H1 (cell line): ENCODE measurements around the gene SLC39A13. TPM values are rescaled to one million over a fixed set of nuclear protein-coding genes. Genes with fewer than 3 reads are reported as not detected.

Source experiments
- EGR1 ChIP-seq: IDR thresholded peaks from 2 replicates; pipeline ENCODE4 v1.6.1; 2011; ENCODE audit warnings: low read depth, low read length, borderline replicate concordance
- KDM1A ChIP-seq: fragments of 200-600, 300-600 bp; sonication (generic); IDR thresholded peaks from 2 replicates; pipeline ENCODE4 v1.7.1; 2016; ENCODE audit warnings: mild to moderate bottlenecking, low read length, borderline replicate concordance
- MAFK ChIP-seq: IDR thresholded peaks from 2 replicates; pipeline ENCODE4 v1.6.1; 2012; ENCODE audit warnings: low read depth, mild to moderate bottlenecking, improper control_type of control experiment, low read length
- MAX ChIP-seq: IDR thresholded peaks from 2 replicates; pipeline ENCODE4 v1.6.1; 2012; ENCODE audit warnings: inconsistent platforms
- NRF1 ChIP-seq: IDR thresholded peaks from 2 replicates; pipeline ENCODE4 v1.6.1; 2011; ENCODE audit warnings: mild to moderate bottlenecking, low read depth, low read length, improper control_type of control experiment
- POLR2A ChIP-seq, 2 experiments: IDR thresholded peaks; 1 replicate in 1 of 2; 2 replicates in 1 of 2; pipeline ENCODE4 v1.6.1; 2011; ENCODE audit warnings: low read depth in 2 of 2, low read length in 2 of 2, mild to moderate bottlenecking in 2 of 2; ENCODE audit errors: control extremely low read depth in 1 of 2
- POU5F1 ChIP-seq: IDR thresholded peaks from 2 replicates; pipeline ENCODE4 v1.6.1; 2011; ENCODE audit warnings: low read depth, mild to moderate bottlenecking, low read length, moderate library complexity
- RNF2 ChIP-seq: fragments of 200-900, 300-1000 bp; sonication (generic); IDR thresholded peaks from 2 replicates; pipeline ENCODE4 v1.7.1; 2016; ENCODE audit warnings: borderline replicate concordance, low read depth, mild to moderate bottlenecking, antibody characterized with exemption, low read length; ENCODE audit not compliant: poor library complexity, severe bottlenecking; ENCODE audit errors: missing control alignments
- SIRT6 ChIP-seq: IDR thresholded peaks from one replicate; pipeline ENCODE4 v1.7.1; 2012; ENCODE audit warnings: low read length, inconsistent platforms
- TEAD4 ChIP-seq: IDR thresholded peaks from 2 replicates; pipeline ENCODE4 v1.6.1; 2012; ENCODE audit warnings: low read depth, low read length, inconsistent platforms, mixed read lengths
- polyA plus RNA-seq, 7 experiments: library from polyadenylated mRNA; depleted of rRNA in 3 of 7; stranded (reverse) in 5 of 7; unstranded in 2 of 7; fragments of >200 nt in 5 of 7; fragments of 200-250 nt in 2 of 7; gene quantifications; 1 replicate in 5 of 7; 2 replicates in 1 of 7; 4 replicates in 1 of 7; pipeline versions ENCODE4 v1.2.1 to v1.2.3, GENCODE V29; 2011 to 2013; ENCODE audit warnings: missing spikeins in 2 of 7, mixed read lengths in 2 of 7
- total RNA-seq: library from RNA; stranded (reverse); fragmentation: NEBNext Ultra II Directional; extraction: Animal tissue kit (Norgen Biotek cat#: 25700); gene quantifications from 2 replicates; pipeline ENCODE4 v1.2.1, GENCODE V29; 2021

Gene SLC39A13
- total and polyA plus RNA-seq, 2 of the 8 experiments (the other 6 are each of a cell fraction or from before 2014, with no cell fraction given) = 23.2 to 30.0 TPM

- TF ChIP-seq MAX = no peak
- no peak for TF ChIP-seq TEAD4
- TF ChIP-seq SIRT6 = no peak
- TF ChIP-seq MAFK = no peak
- TF ChIP-seq POU5F1 = no peak
- no peak for TF ChIP-seq NRF1
- TF ChIP-seq KDM1A = no peak
- no peak for TF ChIP-seq POLR2A (IDR thresholded peaks at IDR 0.05; ENCODE audit: control extremely low read depth in 1 of 2, low read depth in 2 of 2, low read length in 2 of 2)
- no peak for TF ChIP-seq EGR1
- no peak for TF ChIP-seq RNF2
Observed at GRCh38 chr11:47409440-47410369, 1.3 kb downstream of the SLC39A13 start (continued).
